Putamen (tissue), 1 donor: ENCODE data around the gene NADK.
"Not testable (repeated sequence)": the region's sequence is repeated elsewhere in the genome, so short reads cannot be mapped to it uniquely, and the experiment has no call there.

Experiments used
- DNase-seq: peaks from one replicate; pipeline ENCODE4 v3.0.0-alpha.2; 2016; ENCODE audit warnings: low spot score

Gene NADK

GRCh38 chr1:1704284-1704957, 73.8 kb downstream of the NADK start:
- DNase-seq = not testable (repeated sequence)

DNA sequence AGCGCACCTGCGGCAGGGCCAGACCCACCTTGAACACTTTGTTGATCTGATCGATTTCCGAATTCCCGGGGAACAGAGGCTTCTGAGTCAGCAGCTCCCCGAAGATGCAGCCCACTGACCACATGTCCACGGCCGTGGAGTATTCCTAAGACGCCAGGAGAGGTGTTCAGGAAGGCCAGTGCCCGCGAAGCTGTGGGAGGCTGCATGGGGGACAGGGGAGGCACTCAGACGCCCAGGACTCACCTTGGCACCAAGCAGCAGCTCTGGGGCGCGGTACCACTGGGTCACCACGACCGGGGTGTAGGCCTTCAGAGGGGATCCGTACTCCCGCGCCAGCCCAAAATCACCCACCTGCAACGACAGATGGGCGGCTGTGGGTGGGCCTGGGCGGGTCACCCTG, 74.5 kb downstream of the NADK start:
- DNase-seq = no peak

GRCh38 chr1:1702506-1702905, 75.8 kb downstream of the NADK start:
- not testable (repeated sequence) for DNase-seq
